HG03108 (cell line): Measurements from ENCODE around the gene YPEL1.
"Not testable (repeated sequence)": the region's sequence is repeated elsewhere in the genome, so short reads cannot be mapped to it uniquely, and the experiment has no call there.

Experiments used
- ATAC-seq: cut with Tn5 transposase; IDR thresholded peaks from one replicate; pipeline ENCODE4 v1.9.1; 2021; ENCODE audit warnings: moderate library complexity; ENCODE audit not compliant: unreplicated experiment

Gene YPEL1

DNA sequence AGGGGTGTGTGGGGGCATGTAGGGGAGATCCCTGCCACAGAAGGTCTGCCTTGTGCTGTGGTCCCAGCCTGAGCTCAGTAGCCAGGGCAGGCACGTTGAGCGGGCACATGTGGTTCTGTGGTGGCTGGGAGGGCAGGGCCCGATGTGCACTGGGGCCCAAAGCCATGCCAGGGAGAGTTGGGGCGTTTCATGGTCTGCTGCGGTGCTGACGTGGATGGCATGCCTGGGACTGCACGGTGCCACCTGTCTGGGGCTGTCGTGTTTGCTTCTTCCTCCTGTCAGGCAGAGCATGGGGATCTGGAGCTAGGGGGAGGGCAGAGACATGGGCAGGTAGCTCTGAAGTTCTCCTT is 50.5 kb downstream of the YPEL1 start:
- no peak for ATAC-seq

DNA sequence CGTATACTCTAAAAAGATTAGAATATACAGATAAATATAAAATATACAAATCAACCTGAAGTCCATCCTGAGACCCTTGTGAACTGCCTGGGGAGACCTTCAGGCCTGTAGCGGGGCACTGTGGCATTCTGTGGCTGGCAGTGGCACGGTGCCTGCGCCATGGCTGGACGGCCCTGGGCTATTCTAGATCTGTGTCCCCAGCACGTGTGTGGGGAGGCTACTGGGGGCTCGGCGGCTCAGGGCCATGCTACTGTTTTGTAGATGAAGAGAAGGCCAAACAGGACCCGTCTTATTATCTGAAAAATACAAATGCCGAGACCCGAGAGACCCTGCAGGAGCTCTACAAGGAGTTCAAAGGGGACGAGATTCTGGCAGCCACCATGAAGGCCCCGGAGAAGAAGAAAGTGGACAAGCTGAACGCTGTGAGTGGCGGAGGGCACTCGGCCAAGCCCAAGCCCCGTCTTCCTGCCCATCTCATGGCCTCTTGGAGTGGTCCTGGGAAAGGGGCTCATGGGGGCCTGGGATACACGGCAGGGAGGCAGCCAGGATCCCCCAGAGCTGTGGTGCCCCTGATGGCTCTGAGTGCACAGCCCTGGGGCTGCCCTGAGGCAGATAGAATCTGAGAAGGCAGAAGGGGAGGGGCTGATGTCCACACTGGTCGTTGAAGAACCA is 51.0 kb downstream of the YPEL1 start:
- no peak for ATAC-seq

DNA sequence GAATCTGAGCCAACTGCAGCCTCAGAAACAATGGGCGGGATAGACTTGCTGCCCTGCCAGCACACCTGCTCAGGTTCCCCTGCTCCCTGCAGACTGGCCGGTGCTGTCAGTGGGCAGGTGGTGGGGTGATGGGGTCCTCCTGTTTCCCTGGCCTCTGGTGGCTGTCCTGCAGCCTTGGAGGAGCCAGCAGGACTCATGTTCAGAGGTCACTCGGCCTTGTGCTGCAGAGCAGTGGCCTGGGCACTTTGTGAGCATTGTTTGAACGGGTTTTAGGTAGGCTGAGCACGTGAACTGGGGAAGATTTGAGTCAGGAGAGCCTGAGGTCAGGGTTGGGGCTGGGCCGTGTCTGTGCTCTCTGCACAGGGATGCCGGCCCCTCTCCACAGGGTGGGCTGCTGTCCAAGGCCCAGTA is 52.2 kb downstream of the YPEL1 start:
- ATAC-seq = no peak

DNA sequence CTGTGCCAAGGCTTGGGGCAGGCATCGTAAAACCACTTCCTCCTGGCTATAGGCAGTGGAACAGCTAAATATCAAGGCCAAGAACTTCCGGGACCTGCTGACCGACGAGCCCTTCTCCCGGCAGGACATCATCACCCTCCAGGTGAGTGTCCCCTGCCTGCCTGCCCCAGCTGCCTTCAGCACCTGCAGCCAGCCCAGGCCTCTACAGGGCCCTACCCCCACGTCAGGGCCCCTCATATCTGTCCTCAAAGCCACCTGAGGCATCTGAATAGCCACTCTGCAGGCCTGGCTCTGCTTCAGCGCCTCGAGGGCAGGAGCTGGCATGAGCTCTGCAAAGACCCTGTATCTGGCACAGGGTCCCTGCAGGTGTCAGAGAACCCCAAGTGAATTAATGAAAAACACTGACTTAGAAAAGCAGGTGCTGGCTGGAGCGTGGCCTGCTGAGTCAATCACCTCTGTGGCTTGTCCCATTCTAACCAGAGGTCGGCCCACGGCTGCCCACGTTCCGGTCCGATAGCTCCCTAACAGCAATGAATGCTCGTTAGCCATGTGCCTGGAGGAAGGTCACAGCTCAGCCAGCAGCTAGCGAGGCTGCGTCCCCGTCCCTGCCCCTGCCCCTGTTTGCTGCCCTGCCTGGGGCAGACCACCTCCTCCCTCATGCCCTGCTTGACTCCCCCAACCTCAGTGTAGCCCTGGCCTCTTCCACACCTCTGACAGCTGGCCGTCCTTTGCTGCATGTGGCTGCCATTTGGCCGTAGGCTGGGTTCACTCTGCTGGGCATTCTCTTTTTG is 53.0 kb downstream of the YPEL1 start:
- no peak for ATAC-seq

DNA sequence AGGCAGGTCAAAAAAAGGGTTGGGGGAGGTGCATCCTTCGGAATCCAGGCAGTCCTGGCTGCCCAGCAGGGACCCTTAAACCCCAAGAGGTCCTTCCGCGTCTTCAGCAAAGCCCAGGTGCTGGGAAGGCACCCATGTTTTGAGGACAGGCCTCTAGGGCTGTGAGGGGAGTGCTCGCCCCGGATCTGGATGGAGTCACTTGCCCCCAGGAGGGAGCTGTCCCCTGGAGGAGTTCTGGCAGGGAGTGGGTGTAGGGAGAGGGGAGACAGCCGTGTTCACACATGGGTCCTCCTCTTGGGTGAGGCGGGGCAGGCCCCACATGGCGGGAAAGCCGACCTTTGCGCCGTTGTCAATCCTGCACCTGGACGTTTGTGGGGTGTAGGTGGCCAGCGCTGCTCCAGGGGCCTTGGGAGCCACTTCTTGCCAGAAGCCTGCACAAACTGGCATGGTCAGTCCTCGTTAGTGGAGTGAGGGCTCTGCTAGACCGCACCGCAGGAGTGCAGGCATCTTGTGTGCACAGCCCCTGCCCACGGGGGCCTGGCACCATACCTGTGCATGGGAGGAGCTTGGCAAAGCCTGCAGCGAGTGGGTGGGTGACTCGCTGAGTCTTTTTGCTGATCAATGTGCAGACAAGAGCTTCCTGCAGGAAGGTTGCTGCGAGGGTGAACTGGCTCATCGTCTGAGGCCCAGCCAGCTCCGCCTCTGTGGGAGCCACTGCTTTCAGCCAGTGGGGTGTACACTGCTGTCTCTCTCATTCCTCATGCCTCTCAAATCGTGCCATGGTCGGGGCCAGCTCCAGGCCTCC is 53.8 kb downstream of the YPEL1 start:
- ATAC-seq = no peak

DNA sequence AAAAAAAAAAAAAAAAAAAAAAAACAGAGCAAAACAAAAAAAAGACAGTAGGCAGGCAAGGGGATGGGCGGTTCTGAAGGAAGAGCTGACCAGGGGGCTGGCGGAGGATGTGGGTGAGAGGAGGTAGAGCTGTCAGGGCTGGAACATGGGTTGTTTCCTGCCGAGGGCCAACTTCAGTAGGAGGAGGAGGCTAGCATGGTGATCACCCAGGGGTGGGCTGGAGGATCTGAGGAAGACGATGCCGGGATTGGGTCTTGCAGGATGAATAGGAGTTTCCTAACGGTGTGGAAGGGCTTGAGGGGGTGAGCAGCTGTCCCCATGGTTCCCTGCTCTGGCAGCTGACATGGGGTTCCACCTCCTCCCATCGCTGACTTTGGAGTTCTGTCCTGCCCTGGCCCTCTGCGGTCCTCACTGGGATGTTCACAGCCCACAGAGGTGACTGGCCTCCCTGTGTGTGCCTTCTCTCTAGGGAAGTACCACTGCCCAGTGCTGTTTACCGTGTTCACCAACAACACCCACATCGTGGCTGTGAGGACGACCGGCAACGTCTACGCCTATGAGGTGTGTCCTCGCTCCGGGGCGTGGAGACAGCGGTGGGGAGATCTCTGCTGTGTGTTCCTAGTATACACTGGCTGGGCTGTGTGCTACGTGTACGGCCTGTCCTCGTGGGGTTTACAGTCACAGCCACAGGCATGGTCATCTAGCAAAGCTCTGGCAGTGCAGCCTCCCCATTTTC is 54.6 kb downstream of the YPEL1 start:
- ATAC-seq = no peak

DNA sequence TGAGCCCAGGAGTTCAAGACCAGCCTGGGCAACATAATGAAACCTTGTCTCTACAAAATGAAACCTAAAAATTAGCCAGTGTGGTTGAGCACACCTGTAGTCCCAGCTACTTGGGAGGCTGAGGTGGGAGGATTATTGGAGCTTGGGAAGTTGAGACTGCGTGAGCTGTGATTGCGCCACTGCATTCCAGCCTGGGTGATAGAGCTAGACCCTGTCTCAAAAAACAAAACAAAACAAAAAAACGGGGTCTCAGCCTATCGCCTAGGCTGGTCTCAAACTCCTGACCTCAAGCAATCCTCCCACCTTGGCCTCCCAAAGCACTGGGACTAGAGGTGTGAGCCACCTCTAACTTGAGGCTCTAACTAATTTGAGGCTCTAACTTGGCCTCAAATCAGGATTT is 56.2 kb downstream of the YPEL1 start:
- ATAC-seq = no peak

DNA sequence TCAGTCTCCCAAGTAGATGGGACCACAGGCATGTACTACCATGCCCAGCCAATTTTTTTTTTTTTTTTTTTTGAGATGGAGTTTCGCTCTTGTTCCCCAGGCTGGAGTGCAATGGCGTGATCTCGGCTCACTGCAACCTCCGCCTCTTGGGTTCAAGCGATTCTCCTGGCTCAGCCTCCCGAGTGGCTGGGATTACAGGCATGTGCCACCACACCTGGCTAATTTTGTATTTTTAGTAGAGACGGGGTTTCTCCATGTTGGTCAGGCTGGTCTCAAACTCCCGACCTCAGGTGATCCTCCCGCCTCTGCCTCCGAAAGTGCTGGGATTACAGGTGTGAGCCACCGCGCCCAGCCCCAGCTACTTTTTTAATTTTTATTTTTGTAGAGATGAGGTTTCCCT is 56.8 kb downstream of the YPEL1 start:
- not testable (repeated sequence) for ATAC-seq

DNA sequence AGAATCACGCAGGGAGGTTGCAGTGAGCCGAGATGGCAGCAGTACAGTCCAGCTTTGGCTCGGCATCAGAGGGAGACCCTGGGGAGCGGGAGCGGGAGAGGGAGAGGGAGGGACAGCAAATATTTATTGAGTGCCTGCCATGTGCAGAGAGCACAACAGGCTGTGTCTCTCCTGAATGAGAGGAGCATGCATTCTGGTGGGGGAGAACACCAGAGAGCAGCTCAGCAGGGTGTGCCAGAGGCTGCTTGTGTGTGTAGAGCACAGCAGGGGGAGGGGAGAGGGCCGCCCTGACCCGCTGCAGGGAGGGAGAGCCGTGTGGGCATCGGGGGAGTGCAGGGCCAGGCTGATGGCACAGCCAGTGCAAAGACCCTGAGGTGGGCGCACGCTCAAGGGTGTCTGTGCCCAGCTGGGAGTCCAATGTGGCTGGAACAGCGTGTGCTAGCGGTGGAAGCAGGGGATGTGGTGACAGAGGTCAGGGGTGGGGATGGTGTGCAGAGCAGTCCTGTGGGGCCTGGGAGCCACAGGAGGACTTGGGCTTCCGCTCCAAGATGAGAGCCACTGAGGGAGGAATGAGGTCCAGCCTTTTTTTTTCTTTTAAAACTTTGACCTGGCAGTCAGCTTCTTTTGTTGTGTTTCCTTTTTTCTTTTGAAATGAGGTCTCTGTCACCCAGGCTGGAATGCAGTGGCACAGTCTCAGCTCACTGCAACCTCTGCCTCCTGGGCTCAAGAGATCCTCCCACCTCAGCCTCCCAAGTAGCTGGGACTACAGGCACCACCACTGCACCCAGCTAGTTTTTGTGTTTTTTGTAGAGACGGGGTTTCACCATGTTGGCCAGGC is 57.8 kb downstream of the YPEL1 start:
- ATAC-seq = no peak

DNA sequence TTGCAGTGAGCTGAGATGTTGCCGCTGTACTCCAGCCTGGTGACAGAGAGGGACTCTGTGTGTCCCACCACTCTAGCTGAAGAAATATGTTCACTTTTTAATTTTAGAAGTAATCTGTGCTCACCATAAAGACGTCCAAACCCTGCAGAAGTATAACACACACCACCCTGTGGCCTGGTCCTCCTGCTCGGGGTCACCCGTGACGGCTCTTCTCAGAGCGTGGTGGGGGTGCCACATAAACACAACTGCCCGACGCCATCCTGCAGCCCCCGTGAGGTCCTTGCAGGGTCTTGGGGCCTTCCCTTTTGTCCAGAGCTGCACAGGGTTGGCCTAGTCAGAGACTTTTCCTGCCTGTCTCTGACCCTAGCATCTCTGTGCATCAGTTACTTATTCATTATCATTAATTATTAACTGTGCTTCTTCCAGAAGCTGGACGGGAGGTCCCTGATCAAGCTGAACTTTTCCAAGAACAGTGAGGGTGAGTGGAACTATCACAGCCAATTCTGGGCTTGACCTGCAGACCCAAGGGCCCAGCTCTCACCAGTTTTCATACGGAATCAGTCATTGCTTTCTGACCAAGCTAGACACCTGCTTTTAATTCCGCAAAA is 60.9 kb downstream of the YPEL1 start:
- no peak for ATAC-seq

DNA sequence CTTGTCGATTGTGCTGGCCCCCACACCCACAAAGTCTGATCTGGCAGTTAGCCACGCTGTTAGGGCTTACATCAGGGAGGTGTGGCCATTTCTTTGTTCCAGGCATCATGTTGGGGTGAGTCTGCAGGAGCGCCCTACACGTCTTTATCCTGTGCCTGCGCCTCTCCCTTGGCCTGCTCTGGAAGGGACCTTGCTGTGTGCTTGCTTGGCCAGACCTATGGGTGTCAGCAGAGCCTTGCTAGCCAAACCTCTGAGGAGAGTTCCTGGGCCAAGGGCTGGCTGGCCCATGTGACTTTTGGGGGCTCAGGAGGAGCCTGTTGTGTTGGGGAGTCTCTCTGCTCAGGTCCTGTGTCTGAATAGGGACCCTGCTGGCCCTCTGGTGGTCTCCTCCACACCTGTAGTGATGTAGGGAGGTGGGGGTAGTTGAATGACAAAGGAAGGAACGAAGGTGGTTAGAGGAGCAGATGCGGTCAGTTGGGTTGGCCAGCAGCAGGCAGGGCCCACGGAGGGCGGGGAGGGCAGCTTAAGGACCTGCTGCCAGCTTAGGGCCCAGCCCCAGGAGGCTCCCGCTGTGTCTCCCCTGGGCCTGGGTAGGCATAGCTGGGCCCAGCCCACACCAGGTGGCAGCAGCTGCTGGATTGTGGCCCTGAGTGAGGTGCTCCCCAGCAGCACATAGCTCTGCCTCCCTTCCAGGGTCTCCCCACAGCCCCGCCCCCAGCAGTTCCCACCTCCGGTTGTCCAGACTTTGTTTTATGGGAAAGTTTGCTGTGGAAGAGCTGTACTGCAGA is 61.9 kb downstream of the YPEL1 start:
- ATAC-seq = no peak

DNA sequence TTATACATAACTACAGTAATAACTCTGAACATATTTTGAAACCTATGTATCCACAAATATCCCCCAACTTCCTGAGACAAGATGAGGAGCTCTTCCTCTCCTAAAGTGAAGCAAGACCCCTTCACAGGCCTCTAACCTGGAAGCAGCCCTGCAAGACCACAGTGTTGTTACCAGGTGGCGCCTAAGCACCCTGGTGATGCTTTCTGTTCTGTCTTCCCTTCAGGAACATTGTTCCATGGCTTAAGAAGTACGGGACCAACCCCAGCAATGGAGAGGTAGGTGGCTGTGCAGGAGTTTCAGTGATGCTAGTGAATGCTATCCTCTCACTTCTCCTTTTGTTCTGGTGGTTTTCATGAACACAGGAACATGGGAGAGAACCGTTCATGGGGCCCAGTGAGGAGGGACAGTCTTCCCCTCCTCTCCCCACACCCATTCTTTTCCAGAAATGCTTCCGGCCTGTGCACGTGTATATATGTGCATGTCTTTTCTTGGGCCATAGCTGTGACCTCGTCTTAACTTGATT is 63.4 kb downstream of the YPEL1 start:
- no peak for ATAC-seq

DNA sequence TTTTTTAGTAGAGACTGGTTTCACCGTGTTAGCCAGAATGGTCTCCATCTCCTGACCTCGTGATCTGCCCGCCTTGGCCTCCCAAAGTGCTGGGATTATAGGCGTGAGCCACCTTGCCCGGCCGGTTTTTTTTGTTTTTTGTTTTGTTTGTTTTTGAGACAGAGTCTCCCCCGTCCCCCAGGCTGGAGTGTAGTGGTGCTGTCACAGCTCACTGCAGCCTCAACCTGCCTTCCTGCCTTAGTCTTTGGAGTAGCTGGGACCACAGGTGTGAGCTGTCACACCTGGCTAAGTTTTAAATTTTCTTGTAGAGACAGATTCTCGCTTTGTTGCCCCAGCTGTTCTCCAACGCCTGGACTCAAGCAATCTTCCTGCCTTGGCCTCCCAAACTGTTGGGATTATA is 66.6 kb downstream of the YPEL1 start:
- ATAC-seq = no peak

DNA sequence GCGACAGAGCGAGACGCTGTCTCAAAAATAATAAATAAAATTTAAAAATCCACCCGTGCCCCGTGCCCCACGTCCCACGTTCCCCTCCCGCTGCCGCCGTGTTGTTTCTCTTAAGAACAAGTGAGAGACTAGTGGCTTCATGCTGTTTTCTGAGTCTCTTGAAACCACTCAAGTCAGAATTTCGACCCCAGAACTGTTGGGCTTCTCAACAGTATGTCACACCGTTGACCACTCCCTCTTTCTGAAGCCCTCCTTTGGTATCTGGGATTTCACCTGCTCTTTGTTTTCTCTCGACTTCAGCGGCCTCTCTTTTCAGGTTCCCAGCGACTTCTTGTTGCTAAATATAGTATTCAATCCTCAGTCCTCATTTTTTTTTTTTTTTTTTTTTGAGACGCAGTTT is 68.8 kb downstream of the YPEL1 start:
- no peak for ATAC-seq

DNA sequence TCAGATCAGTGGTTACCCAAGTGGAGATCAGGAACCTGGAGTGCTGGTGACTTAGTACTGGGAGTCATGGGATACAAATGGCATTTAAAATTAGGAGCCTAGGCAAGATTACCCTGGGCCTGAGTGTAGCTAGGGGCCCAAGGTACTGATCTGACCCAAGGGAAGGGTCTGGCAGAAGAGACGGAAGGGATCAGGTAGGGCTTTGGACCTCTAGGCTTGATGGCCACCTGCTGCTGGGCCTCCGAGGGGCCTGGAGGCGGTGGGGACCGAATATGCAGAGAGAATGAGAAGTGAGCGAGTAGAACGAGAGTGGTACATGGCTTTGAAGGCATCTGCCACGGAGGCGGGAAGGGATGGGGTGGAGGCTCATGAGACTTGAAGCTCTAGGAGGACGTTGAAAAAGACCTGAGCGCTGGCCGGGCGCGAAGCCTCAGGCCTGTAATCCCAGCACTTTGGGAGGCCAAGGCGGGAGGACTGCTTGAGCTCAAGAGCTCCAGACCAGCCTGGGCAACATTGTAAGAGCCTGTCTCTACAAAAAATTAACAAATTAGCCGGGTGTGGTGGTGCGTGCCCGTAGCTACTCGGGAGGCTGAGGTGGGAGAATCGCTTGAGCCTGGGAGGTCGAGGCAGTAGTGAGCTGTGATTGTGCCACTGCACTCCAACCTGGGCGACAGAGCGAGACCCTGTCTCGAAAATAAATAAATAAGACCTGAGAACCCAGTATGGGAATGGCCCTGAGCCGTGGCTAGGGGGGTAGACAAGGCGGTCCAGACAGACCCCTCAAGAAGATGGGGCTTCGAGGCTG is 70.3 kb downstream of the YPEL1 start:
- no peak for ATAC-seq

DNA sequence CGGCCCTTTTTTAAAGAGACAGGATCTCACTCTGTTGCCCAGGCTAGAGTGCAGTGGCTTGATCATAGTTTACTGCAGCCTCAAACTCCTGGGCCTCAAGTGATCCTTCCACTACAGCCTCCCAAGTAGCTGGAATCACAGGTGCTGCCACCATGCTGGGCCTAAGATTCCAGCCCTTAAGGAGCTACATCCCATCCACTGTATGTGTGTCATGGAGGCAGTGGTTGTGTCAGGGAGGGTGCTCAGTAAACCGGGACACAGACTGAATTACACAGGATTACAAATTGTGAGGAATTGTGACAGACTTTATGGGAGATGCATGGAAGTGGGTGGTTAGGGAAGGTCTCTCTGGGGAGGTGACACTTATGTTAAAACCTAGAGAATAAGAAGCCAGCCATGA is 71.9 kb downstream of the YPEL1 start:
- ATAC-seq = no peak

DNA sequence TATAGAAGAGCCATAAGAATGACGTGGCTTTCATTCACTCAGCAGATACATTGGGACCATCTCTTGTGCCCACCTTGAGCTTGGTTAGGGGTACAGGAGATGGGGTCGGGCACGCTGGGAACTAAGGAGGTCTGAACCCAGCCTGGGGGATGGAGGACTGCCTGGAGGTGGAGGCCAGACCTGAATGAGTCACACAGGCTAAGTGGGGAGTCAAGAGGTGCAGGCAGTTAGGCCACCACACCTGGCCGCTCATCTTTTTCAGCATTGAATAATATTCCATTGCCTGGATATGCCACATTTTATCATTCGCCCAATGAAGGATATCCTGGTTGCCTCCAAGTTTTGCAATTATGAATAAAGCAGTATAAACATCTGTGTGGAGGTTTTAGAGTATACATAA is 73.6 kb downstream of the YPEL1 start:
- no peak for ATAC-seq

DNA sequence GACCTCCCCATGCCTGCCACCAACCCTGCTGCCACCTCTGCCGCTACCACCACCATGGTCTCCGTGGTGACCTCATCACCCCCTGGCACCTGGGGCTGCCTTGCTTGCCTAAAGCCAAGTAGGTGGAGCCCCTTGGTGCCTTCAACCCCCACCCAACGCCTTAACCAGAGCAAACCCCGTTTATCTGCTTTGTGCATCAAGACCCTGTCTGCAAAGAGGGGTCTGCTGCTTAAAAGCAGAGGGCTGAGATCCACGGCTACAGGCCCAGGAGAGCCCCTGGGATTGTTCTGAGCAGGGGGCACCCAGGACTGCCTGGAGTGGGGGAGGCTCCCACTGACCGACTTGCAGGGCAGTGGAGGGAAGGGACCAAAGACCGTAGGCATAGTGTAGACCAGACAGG is 74.7 kb downstream of the YPEL1 start:
- no peak for ATAC-seq
